Osteoblast (primary cell): ENCODE results near the gene PADI3. TPM values are rescaled to one million over a fixed set of nuclear protein-coding genes. Genes with fewer than 3 reads are reported as not detected.
A peak's percentile ranks its signal among the peaks of the same experiment; 100 is the strongest.

ENCODE experiments used
- DNase-seq: peaks from one replicate; pipeline ENCODE4 v3.0.0; 2011; ENCODE audit warnings: low spot score, mixed read lengths; ENCODE audit not compliant: insufficient read length; ENCODE audit errors: missing footprints
- H2AFZ ChIP-seq: 2 replicates; pipeline ENCODE4 v1.6.0; 2011; ENCODE audit warnings: mild to moderate bottlenecking, low read length
- H3K27ac ChIP-seq: 2 replicates; pipeline ENCODE4 v1.5.1; 2011; ENCODE audit warnings: mild to moderate bottlenecking, low read depth, low read length, moderate library complexity
- H3K27me3 ChIP-seq: 2 replicates; pipeline ENCODE4 v1.6.0; 2012; ENCODE audit warnings: mild to moderate bottlenecking, control low read depth, inconsistent platforms, low read length, moderate library complexity; ENCODE audit not compliant: insufficient read depth
- H3K36me3 ChIP-seq: 2 replicates; pipeline ENCODE4 v1.5.1; 2011; ENCODE audit warnings: mild to moderate bottlenecking, low read length, control low read depth, moderate library complexity; ENCODE audit not compliant: insufficient read depth
- H3K4me1 ChIP-seq: 2 replicates; pipeline ENCODE4 v1.5.1; 2011; ENCODE audit warnings: mild to moderate bottlenecking, low read length, control low read depth, moderate library complexity; ENCODE audit not compliant: insufficient read depth
- H3K4me2 ChIP-seq: 2 replicates; pipeline ENCODE4 v1.6.0; 2011; ENCODE audit warnings: mild to moderate bottlenecking, low read length; ENCODE audit not compliant: insufficient read depth
- H3K4me3 ChIP-seq: fragments of 200-600 bp; sonication (generic); 3 replicates; pipeline ENCODE4 v1.5.1; 2012; ENCODE audit warnings: mild to moderate bottlenecking, low read length, inconsistent platforms; ENCODE audit not compliant: insufficient read depth
- H3K79me2 ChIP-seq: 2 replicates; pipeline ENCODE4 v1.6.0; 2012; ENCODE audit warnings: mild to moderate bottlenecking, low read length, control low read depth, inconsistent platforms; ENCODE audit not compliant: insufficient read depth
- H3K9me3 ChIP-seq: 2 replicates; pipeline ENCODE4 v1.5.1; 2011; ENCODE audit warnings: low read depth, low read length, control low read depth
- H4K20me1 ChIP-seq: 2 replicates; pipeline ENCODE4 v1.6.0; 2012; ENCODE audit warnings: mild to moderate bottlenecking, low read length, control low read depth; ENCODE audit not compliant: insufficient read depth
- CTCF ChIP-seq: IDR thresholded peaks from 2 replicates; pipeline ENCODE4 v1.5.1; 2011; ENCODE audit warnings: mild to moderate bottlenecking, low read depth, low read length, moderate library complexity; ENCODE audit errors: extremely low read depth
- total RNA-seq: library from RNA; depleted of rRNA; stranded (reverse); fragments of >200 nt; gene quantifications from 2 replicates; pipeline ENCODE4 v1.2.3, GENCODE V29; 2012

The PADI3 gene
- total RNA-seq, 1 donor, result not detected

GRCh38 chr1:17307329-17307728 is 58.4 kb downstream of the PADI3 start:
- H3K9me3 ChIP-seq, result no peaks in the 10 kb centered on the region
- peaks cover 34% of the 10 kb centered on the region for H3K27me3 ChIP-seq
- H3K4me1 ChIP-seq, result no peaks in the 10 kb centered on the region
- TF ChIP-seq CTCF, result no peak
- no peaks in the 10 kb centered on the region for H3K79me2 ChIP-seq
- H3K4me3 ChIP-seq, result no peak overlapping the region
- H3K4me2 ChIP-seq, result no peak overlapping the region
- peak; percentile 47 for DNase-seq
- no peaks in the 10 kb centered on the region for H3K36me3 ChIP-seq
- no peak overlapping the region for H3K27ac ChIP-seq
- no peak overlapping the region for H2AFZ ChIP-seq
- no peaks in the 10 kb centered on the region for H4K20me1 ChIP-seq

- Histone ChIP-seq H3K36me3 (no peaks in the 10 kb centered on the region), H3K9me3 (no peaks in the 10 kb centered on the region), H3K79me2 (no peaks in the 10 kb centered on the region), H3K27ac (no peak within 1 kb of the TSS), H2AFZ (no peak within 1 kb of the TSS), H3K27me3 (peaks cover 31% of the 10 kb centered on the region), H3K4me1 (no peaks in the 10 kb centered on the region), H4K20me1 (no peaks in the 10 kb centered on the region), H3K4me2 (no peak within 1 kb of the TSS), H3K4me3 (no peak within 1 kb of the TSS)
- peak; percentile 5 for DNase-seq
- TF ChIP-seq CTCF, result no peak
Observed at GRCh38 chr1:17307946-17308345, 59.0 kb downstream of the PADI3 start, which contains the start of gene PADI4. PADI4 (plus strand) TSS chr1:17308197; CDS start chr1:17308223, 26 bp downstream.

GRCh38 chr1:17308593-17308992 is 59.7 kb downstream of the PADI3 start:
- Histone ChIP-seq H4K20me1 (no peaks in the 10 kb centered on the region), H3K4me3 (no peak overlapping the region), H2AFZ (no peak overlapping the region), H3K4me1 (no peaks in the 10 kb centered on the region), H3K79me2 (no peaks in the 10 kb centered on the region), H3K27me3 (peaks cover 31% of the 10 kb centered on the region), H3K9me3 (no peaks in the 10 kb centered on the region), H3K36me3 (no peaks in the 10 kb centered on the region), H3K4me2 (no peak overlapping the region), H3K27ac (no peak overlapping the region)
- TF ChIP-seq CTCF, result no peak
- DNase-seq, result peak; percentile 9

- Histone ChIP-seq H3K79me2 (no peaks in the 10 kb centered on the region), H3K27ac (no peak overlapping the region), H3K4me2 (no peak overlapping the region), H4K20me1 (no peaks in the 10 kb centered on the region), H3K36me3 (no peaks in the 10 kb centered on the region), H3K4me1 (no peaks in the 10 kb centered on the region), H3K27me3 (peaks cover 31% of the 10 kb centered on the region), H2AFZ (no peak overlapping the region), H3K9me3 (no peaks in the 10 kb centered on the region), H3K4me3 (no peak overlapping the region)
- no peak for TF ChIP-seq CTCF
- DNase-seq, result peak; percentile 48
Observed at GRCh38 chr1:17309426-17310067, 60.6 kb downstream of the PADI3 start.
